ENCODE measurements around the gene MATN1.
"Not testable (repeated sequence)": the region's sequence is repeated elsewhere in the genome, so short reads cannot be mapped to it uniquely, and the experiment has no call there.

The MATN1 gene, protein sequence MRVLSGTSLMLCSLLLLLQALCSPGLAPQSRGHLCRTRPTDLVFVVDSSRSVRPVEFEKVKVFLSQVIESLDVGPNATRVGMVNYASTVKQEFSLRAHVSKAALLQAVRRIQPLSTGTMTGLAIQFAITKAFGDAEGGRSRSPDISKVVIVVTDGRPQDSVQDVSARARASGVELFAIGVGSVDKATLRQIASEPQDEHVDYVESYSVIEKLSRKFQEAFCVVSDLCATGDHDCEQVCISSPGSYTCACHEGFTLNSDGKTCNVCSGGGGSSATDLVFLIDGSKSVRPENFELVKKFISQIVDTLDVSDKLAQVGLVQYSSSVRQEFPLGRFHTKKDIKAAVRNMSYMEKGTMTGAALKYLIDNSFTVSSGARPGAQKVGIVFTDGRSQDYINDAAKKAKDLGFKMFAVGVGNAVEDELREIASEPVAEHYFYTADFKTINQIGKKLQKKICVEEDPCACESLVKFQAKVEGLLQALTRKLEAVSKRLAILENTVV

DNA sequence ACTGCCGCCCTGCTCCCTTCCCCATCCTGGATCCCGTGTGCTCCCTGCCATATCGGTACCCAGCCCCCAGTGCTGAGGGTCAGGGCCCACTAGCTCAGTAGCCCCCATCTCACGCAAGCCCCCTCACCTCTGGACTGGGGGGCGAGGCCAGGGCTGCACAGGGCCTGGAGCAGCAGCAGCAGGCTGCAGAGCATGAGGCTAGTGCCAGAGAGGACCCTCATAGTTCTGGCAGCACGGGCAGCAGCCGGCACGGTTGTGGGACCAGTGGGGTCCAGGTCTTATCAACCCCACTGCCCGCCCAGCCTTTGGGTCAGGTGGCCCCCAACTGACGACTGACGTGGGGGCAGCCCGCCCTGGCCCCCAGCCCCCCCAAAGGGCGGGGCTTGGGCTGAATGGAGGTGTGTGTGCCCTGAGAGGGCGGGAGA lies at the start of gene MATN1:
TSS of gene MATN1 (minus strand) at position 255 of the 425 bp plus-strand sequence. CDS start at position 221, 34 bp downstream.
- DNase-seq, result no peak

DNA sequence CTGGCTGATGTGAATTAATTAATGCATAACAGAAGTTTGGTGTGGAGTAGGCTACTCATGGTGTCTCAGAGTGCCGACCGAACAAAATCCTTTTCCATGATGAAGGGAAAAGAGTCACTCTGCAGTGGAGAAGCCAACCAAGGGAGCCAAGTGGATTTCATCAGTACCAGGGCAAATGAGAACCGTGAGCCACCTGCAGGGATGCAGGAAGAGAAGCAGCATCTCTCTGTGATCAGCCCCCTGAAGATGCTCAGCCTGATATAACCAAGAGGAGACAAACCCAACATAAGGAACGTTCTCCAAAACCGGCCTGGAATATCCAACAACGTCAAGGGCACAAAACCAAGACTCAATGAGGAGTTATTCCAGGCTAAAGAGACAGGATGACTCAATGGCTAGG lies 47.6 kb upstream of the MATN1 start:
- DNase-seq, result no peak

DNA sequence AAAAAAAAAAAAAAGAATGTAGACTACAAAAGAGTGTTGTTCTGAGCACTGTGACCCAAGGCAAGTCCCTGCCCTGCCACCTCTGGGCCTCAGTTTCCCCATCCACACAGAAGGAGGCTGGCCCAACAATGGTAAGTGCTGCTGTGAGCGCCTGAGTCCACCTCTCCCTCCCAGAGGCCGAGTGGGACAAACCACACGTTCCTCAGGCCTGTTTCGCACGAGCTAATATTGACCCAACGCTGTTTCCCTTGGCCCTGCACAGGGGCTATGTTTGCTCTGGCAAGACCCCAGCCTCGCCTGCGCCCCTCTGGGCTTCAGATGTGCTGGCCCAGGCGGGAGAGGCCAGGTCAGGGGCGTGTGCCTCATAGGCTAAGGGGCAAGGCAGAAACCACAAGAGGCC lies 46.8 kb upstream of the MATN1 start:
- DNase-seq, result no peak

DNA sequence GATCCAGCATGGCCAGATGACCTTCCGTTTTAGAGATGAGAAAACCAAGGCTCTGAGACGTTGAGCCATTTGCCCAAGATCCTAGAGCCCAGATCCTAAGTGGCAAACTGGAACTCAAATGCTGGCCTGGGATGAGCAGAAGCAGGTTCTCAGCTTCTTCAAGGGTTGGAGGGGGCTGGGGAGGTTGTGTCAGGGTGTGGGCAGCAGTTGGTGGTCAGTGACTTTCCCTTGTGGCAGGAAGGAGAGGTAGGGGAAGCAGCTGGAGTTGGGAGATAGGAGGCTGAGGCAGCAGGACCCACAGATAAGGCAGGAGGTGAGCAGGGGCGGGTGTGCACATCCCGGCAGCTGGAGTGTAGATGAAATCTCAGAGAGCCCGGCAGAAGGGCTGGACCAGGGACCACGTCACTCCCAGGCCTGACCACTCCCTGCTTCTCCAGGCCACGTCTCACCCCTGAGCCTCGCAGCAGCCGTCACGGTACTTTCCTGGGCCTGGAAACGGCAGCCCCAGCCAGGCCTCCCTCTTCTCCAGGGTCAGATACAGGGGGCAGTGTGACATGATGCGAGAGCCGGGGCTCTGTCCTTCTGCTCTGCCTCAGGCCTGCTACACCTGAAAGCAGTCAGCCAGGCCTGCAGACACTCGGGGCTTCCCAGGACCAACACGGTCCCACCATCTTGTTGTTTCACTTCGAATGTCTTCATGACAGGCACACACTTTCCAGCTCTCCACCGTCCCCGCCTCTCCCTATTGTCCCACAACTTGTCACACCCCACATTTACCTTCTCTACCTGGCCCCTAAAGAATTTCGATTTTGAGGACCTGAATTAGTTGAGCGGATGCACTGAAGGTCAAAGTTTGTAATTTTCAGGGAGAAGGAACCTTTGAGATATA lies 45.7 kb upstream of the MATN1 start:
- no peak for DNase-seq

DNA sequence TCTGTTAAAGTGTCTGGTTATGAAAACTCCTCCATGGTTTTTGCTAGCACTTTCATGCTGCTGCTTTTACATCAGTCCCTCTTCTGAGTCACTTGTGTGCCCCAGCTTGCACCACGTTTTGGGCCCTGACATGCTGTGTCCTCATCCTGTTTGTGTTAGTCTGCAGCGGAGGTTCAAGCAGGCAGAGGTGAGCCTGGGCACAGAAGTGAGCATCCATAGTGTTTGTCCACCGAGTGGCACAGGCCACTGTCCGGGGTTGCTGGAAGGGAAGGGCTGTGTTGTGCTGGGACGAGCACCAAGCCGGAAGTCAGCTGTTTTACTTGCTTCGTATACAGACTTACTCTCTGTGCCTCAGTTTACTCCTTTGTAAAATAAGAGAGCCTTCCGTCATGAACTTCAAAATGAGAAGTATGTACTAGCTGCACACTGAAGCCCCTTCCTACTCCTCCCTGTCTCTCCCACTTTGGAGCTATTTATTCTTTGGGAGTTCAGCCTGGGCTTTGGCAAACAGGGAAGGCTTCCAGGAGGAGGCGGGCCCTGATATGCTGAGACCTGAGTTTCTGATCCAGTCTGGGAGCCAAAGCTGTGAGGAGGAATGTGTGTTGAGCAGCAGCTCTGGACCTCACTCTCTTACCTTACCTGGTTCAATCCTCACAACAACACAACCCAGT lies 44.9 kb upstream of the MATN1 start:
- no peak for DNase-seq

DNA sequence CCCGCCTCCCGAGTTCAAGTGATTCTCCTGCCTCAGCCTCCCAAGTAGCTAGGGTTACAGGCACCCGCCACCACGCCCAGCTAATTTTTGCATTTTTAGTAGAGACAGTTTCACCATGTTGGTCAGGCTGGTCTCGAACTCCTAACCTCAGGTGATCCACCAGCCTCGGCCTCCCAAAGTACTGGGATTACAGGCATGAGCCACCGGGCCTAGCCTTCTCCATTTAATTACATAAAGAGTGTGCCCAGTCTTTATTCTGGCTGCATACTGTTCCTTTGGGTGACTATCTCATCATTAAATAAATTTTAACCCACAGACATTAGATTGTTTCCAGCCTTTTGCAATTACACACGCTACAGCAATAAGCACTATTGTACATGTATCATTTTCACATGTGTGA lies 43.6 kb upstream of the MATN1 start:
- DNase-seq, result not testable (repeated sequence)

DNA sequence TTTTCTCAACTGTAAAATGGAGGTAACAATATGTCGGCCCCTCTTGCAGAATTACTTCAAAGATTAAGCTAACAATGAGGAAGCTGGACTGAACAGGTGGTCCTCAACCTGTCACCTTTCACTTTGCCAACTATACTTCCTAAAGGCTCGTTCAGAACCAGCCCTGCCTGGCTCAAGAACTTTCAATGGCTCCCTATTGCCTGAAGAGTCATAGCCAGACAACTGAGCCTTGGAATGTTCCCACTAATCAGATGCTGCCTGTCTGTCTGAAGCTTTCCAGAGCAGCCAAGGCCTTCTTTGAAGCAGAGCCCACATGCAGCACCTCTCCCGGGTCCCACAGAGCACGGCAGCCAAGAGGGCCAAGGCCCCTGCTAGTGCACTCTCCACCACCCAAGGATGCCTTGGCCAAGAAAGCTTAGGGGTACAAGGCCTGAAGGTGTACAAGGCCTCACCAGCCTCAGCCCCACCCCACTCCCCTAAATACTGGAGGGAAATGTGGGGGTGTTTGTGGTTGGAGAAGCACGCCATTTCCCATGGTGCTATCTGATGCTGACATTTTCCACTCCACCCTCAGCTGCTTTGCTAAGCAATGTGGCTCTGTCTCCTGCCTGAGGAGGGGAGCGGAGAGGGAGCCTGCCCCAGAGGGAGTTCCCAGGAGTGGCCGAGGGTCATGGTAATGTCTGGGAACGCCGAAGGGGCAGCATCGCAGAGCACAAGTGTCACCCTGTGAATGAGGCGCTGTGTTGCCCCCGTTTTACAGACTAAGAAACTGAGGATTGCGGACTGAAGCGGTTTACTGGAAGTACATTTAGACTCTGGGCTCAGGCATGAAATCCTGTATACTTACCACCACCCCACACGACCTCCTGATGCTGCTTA lies 42.4 kb upstream of the MATN1 start:
- DNase-seq, result no peak

DNA sequence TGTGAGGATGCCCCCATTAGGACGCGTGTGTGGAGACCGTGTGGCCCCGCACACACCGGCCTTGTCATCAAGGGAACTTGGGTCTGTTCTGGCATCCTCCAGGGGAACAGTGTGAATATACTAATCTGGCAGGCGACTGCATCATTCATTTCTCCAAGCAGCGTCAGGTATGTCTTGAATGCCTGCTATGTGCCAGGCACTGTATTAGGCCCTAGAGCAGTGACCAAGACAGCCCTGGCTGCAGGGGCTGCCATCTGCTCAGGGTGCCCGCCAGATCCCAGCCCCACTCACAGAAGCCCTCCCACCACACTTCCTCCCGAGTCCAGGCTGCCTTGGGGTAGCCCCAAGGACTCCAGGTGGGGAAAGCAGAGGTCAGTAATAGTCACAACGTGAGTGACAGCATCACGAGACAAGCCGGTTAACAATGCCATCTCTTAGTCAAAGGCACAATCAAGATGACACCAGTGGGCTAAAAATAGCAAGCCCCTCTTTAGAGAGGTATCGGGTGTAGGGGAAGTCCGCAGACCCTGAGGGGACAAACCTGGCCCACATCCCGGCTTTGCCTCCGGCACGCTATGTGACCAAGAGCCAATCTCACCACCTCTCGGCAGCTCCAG lies 41.7 kb upstream of the MATN1 start:
- no peak for DNase-seq

DNA sequence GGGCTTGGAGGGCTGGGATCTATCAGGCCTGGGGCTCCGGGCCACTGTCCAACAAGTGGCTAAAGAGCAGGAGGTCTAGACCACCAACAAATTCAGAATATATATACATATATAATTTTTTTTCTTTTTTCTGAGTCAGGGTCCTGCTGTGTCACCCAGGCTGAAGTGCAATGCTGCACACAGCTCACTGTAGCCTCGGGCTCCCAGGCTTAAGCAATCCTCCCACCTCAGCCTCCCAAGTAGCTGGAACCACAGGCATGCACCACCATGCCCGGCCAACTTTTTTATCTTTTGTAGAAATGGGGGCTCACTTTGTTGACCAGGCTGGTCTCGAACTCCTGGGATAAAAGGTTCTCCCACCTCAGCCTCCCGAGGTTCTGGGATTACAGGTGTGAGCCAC lies 41.0 kb upstream of the MATN1 start:
- DNase-seq, result no peak

DNA sequence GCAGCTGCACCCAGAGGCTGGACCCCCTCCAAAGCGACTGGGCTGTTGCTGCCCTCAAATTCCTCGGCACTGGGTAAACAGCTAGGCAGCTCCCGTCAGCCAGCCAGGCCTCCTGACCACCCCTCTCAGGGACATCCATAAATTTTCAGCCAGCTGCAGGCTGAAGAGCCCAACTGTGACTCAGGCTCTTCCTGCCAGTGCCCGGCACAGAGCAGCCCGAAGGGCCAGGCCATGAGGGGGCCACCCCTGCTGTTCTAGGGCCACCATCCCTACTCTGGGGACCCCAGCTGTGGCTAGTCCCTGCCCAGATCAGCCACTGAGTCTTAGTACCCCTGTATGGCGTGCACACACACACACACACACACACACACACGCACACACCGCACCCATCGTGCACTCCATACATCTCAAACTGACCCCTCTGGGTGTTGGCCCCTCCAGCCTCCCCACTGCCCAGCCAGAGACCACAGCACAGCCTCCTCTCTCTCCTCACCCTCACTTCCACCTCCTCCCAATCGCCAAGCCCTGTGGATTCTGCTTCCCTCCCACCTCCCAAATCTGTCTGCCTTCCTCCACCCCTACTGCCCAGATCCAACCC lies 40.4 kb upstream of the MATN1 start:
- no peak for DNase-seq

DNA sequence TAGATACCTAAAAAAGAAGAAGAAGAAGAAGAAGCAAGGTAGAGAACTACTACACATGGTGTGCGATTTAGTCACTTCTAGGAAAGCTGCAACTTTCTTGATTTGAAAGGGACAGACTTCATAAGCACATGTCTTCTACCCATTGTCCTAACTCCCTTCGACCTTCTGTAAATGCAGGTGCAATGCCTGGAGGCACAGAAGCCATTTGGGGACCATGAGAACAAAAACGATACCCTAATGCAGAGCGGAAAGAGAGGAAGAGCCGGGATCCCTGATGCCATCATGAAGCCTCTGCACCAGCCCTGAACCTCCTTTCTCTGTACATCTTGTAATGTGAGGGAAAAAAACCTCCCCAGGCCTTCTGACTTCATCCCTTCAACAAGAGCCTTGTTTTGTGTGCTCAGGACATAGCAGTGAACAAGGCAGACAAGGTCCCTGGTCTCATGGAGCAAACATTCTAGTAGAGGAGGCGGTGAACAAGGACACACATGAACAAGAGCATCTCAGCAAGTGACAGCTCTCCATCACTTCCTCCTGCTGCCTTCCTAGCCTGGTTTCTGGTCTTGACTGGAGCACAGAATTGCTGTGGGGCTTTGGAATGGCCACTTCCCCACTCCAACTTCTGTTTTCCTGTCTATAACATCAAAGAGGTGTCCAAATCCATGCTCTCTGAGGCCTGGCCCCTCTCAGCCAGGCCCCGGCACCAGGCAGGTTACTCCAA lies 39.7 kb upstream of the MATN1 start:
- no peak for DNase-seq

DNA sequence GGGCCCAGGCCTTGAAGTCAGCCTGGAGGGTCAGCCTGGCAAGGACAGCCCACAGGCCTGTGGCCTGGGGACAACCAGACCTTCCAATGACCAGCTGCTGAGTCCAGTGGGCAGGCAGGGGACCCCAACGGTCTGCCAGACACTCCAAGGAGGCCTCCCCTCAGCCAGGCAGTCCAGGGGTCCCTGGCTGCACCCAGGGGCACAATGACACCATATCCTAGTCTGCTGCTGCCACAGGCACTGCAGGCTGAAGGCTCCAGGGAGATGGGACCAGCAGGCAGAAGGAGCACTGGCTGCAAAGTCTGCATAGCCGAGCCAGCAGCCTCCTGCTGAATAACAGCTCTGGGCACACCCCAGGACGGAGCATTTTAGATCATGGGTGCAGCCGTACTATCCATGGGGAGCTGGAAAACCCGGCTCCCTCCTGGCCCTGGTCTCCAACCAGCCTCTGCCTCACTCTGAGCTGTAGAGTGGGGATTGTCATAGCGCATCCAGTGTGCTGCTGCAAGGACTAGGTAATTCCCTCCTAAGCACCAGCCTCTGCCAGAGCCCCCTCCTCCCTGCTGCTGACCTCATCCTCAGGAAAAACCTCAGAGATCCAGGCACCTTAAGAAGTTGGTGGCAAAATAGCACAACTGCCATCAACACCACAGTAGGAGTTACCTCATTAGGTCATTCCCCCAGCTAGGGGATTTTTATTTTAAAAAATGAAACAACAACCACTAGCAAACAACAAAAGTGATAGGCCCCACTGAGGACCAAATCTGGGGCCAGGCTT lies 39.0 kb upstream of the MATN1 start:
- no peak for DNase-seq

DNA sequence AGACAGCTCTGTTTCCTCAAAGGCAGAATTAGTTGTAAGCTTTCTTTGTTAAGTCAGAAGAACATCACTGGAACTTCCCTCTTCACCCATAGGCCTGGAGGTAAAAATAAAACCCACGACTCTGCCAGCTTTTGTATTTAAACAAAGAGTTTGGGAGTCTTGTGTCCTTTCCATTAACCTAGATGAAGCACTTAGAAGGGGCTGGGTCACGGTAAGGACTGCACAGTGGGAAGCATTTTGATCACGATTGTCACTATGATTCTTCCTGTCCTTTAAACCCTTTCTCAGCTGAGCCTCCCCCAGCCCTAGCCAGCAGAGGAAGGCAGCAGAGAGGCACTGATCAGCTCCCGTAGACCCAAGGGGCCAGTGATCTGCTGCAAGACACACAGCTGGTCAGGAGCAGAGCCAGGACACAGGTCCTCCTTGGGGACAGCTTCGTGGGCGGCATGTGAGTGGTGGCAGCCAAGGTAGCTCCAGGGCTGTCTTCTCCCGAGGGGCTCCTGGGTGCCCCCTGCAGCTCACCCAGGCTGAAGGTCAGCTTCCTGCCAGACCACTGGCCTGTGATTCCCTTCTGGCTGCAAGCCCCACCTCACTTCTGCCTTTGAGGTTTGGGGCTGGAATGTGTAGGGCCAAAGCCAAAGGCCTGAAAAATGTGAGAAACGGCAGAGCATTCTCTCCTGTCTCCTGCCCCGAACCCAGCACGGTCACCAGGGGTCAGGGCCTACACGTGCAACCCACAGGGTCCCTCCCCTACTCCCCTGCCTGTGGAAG lies 38.2 kb upstream of the MATN1 start:
- no peak for DNase-seq

DNA sequence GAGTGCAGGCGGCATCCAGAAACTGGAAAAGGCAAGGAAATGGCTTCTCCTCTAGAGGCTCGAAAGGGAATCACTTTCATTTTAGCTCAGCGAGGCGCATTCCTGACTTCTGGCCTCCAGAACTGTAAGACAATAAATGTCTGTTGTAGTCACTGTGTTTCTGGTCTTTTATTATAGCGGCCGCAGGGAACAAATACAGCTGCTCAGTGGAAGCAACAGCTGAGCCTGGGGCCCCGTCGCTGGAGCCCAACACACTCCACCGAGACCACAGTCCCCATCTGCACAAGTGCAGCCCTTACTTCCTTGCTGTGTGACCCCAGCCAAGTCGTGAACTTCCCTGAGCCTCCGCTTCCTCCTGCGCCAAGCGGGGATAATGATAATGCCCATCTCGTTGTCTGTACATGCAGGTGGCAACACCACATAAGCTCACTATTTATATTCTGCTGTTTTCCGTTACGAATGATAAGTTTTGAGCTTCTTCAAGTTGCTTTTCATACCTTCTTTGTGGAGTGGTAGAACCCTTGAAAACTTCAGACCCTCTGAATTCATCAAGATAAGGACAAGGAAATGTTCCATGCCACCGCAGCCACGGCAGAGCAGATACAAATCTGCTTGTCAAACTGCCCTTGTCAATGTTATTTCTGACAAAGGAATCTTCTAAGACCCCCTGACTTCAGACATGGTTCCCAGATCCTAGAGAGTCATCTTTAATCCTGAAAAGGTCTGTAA lies 37.4 kb upstream of the MATN1 start:
- no peak for DNase-seq

DNA sequence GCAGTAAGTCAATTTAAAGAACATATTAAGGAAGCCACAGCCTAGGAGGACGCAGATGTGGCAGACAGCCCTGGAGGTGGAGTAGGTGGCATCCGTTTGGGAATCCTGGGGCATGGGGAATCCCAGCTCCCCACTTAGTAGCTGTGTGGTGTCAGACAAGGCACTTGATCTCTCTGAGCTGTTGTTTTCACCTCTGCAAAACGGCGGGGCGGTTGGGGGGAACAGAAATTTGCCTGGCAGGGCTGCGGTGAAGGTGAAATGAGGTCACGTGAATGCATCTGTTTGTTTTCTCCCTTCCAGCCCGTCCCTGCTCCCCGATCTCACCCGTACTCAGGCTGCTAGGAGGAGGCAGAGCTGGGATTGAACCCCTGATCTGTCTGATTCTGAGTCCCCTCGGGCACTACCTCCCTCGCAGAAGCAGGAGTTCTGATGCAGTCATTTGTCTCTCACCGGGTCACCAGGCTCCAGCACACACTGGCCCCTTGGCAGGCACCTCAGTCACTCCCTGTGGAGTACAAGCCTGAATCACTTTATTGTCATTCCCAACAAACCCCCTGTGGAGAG lies 36.4 kb upstream of the MATN1 start:
- DNase-seq, result no peak

DNA sequence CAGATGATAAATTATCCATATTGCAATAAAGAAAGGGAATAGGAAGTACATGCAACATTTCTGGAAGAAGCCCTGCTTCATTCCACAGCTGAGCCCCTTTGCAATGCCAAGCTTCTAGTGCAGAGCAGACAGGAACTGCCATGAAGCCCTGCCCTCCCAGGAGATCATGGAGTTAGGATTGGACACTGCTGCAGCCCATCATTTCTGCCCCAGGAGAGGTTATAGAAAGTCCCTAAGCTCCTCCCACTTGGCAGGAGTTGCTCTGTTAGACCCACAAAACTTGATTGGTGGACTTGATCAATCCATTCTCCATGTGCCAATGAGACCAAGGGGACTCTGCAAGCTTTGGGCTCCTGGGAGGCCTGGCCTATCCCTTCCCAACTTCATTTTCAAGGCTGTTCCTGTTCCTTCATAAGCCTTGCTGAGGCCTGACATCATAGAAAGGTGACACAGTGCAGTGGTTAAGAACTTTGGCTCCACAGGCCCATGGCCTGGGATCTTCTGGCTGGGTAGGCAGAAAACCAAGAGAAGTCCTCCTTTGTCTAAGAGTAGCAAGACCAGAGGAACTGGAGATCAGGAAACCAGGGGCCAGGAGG lies 35.5 kb upstream of the MATN1 start:
- DNase-seq, result peak; percentile 66

DNA sequence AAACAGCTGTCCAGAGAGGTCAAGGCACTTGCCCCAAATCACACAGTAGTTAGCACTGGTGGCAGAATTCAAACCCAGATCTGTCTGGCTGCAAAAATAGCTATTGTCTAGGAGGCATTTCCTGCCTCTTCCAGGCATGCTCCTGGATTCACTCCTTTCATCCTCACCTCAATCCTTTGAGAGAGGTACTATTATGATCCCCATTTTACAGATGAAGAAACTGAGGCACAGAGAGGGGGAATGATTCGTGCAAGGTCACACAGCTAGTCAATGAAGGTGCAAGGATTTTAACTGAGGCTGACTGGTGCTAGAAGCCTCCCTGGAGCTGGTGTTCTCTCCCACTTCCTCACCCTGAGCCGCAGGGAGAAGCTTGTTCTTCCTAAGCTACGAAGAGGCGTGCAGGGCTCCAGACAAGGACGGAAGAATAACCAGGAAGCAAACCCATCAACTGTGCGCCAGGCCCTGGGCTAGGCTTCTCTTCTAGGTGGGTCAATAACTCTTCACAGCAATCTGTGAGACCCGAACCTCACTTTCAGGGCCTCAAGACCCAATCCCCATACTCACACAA lies 34.8 kb upstream of the MATN1 start:
- DNase-seq, result no peak
